ENCODE measurements around the gene CRADD. TPM values are rescaled to one million over a fixed set of nuclear protein-coding genes. Genes with fewer than 3 reads are reported as not detected.
"Not testable (repeated sequence)": the region's sequence is repeated elsewhere in the genome, so short reads cannot be mapped to it uniquely, and the experiment has no call there.

The CRADD gene
- polyA plus RNA-seq, result 10 to 100 TPM; 24.2 to 30.1 (median 25.8) TPM

GRCh38 chr12:93677195-93678064 is at the start of gene CRADD:
Gene CRADD, plus strand, starts transcription at chr12:93677375.
- H3K4me1 Mint-ChIP-seq, result peaks cover 43 to 47% of the 10 kb centered on the region in 2 donors
- DNase-seq, result peak; percentile 95
- H3K27ac Mint-ChIP-seq, result peak within 1 kb of the TSS; percentile 99 to 100 (median 100)
- peak within 1 kb of the TSS; percentile 94 to 99 (median 99) for H3K4me3 Mint-ChIP-seq
- H3K27me3 Mint-ChIP-seq (ENCODE audit: low read depth in 3 of 3), result peaks cover 4 to 16% (median 10%) of the 10 kb centered on the region in 3 donors
- H3K9me3 Mint-ChIP-seq, result no peaks in the 10 kb centered on the region
- peaks cover 5 to 12% (median 8%) of the 10 kb centered on the region in 3 donors for H3K36me3 Mint-ChIP-seq

GRCh38 chr12:93632383-93632782 is 44.8 kb upstream of the CRADD start:
- Mint-ChIP-seq H3K27me3 (ENCODE audit: low read depth in 3 of 3) (peaks cover 2 to 11% (median 7%) of the 10 kb centered on the region in 3 donors), H3K36me3 (peaks cover 0 to 4% (median 0%) of the 10 kb centered on the region in 3 donors)

DNA sequence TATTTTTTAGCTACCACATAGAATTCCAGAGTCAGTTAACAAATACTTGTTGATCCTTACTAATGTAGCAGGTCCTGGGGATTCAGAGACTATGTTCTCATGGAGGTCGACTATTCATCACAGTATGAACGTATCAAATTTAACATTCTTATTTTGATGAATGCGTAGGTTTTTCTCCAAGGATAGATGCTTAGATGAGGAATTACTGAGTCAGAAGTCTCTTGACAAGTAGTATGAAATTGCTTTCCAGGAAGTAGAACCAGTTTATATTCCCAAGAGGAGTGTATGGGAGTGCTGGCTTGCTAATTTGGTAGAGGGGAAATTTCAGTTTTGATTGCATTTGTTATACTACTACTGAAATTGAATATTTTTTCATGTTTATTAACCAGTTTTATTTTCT is 42.8 kb upstream of the CRADD start:
- H3K27me3 Mint-ChIP-seq (ENCODE audit: low read depth in 3 of 3), result peaks cover 6 to 13% (median 10%) of the 10 kb centered on the region in 3 donors
- no peak overlapping the region for H3K4me3 Mint-ChIP-seq

More at GRCh38 chr12:93632383-93632782, 44.8 kb upstream of the CRADD start:
- H3K4me1 Mint-ChIP-seq, result no peaks in the 10 kb centered on the region
- H3K4me3 Mint-ChIP-seq, result no peak overlapping the region
- no peak overlapping the region for H3K27ac Mint-ChIP-seq
- DNase-seq, result no peak
- no peaks in the 10 kb centered on the region for H3K9me3 Mint-ChIP-seq

DNA sequence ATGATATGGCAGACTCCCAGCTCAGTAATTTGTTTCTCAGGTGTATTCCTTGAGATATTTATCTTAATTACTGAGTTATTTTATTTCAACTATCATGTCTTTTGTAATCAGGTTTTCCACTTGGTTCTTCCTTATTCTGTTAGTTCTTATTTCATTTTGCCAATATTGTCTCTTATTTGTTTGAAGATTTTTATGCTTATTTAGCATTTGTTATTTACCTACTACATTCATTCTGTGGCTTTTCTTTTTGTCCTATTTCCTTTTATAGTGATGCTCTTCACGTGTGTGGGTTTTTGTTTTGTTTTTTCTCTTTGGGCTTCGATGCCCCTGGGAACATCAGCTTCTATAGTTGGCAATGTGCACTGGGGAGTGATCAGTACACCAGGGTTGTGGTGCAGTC is 40.5 kb upstream of the CRADD start:
- Mint-ChIP-seq H3K4me3 (no peak overlapping the region), H3K27ac (no peak overlapping the region), H3K4me1 (no peaks in the 10 kb centered on the region), H3K36me3 (peaks cover 0 to 4% (median 0%) of the 10 kb centered on the region in 3 donors), H3K9me3 (no peaks in the 10 kb centered on the region), H3K27me3 (ENCODE audit: low read depth in 3 of 3) (peaks cover 6 to 16% (median 10%) of the 10 kb centered on the region in 3 donors)
- DNase-seq, result no peak

More for the DNA sequence above, 42.8 kb upstream of the CRADD start:
- Mint-ChIP-seq H3K4me1 (no peaks in the 10 kb centered on the region), H3K27ac (no peak overlapping the region), H3K36me3 (peaks cover 0 to 4% (median 0%) of the 10 kb centered on the region in 3 donors), H3K9me3 (no peaks in the 10 kb centered on the region)
- no peak for DNase-seq

DNA sequence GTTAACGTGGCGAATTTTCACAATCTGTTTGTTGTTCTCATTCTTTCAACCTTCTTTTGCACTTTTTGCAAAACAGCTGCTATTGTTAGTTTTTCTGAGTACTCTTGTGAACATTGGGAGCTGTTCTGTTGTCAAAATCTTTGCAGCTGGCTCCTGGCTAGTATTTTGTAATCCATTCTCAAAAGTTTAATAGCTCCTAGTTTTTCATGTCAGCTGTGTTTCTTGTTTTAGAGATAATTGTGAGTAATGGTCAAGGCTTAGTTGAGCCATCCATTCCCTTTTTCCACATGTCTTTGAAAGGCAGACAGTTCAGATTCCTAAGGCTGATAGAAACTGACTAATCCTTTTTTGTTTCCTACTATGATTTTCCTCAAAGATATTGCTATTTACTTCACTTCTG is 39.1 kb upstream of the CRADD start:
- H3K4me3 Mint-ChIP-seq, result no peak overlapping the region
- no peaks in the 10 kb centered on the region for H3K4me1 Mint-ChIP-seq
- no peak for DNase-seq
- no peaks in the 10 kb centered on the region for H3K36me3 Mint-ChIP-seq
- no peaks in the 10 kb centered on the region for H3K9me3 Mint-ChIP-seq
- H3K27me3 Mint-ChIP-seq (ENCODE audit: low read depth in 3 of 3), result peaks cover 6 to 12% (median 10%) of the 10 kb centered on the region in 3 donors
- no peak overlapping the region for H3K27ac Mint-ChIP-seq

DNA sequence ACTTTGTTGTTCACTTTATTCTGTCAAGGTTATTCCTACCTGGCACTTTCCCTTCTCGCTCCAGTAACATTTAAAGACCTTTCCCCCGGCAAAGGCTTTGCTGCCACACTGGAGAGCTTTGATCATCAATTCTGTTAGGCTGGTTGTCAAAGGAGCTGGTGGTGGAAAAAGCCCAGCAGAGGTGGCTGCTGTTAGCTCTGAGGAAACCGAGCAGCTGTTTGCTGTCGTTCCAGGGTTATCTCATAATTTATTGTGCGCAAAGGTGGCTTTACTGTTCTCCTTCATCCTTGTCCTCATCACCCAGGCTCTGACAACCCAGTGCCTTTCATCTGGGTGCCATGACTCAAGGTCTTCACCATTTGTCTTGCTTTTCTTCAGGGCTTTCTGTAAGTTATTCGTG is 38.2 kb upstream of the CRADD start:
- Mint-ChIP-seq H3K9me3 (no peaks in the 10 kb centered on the region), H3K36me3 (no peaks in the 10 kb centered on the region), H3K4me3 (no peak overlapping the region), H3K27me3 (ENCODE audit: low read depth in 3 of 3) (peaks cover 6 to 12% (median 10%) of the 10 kb centered on the region in 3 donors), H3K27ac (no peak overlapping the region), H3K4me1 (no peaks in the 10 kb centered on the region)
- DNase-seq, result no peak

DNA sequence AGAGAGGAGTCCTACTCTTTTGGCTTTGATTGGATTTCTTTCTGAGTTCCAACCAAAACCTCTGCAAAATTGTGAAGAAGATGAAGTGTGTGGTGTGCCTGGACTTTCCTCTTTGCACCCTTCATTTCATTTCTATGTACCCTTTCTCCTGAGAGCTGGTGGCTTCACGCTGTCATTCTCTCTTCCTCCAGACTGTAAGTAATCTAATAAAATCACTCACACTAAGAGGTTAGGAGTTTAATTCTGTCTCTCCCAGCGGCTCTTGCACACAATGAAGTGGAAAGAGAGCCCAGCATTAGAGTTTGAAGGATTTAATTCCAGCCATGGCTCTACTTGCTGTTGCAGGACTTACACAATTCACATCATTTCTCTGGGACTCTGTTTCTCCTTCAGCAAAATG is 37.8 kb upstream of the CRADD start:
- DNase-seq, result no peak

DNA sequence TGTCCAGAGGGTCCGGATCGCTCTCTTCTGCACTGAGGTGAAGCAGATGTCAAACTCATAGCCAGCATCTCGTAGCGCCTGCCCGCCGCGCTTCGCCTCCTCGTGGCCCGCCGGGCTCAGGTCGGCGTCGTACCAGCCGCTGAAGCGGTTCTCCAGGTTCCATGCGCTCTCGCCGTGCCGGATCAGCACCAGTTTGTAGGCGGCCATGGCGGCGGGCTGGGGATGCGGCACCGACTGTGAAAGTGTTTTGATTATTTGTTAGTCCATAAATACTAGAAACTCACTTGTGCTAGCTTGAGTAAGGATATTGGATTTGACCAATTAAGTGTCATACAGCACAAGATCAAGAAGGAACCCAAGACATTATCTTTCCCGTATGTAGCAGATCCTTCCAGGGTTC is 35.8 kb upstream of the CRADD start:
- H3K4me1 Mint-ChIP-seq, H3K9me3 Mint-ChIP-seq, H3K4me3 Mint-ChIP-seq, H3K36me3 Mint-ChIP-seq, H3K27ac Mint-ChIP-seq, DNase-seq: not testable (repeated sequence)
- H3K27me3 Mint-ChIP-seq (ENCODE audit: low read depth in 3 of 3), result peaks cover 6 to 15% (median 7%) of the 10 kb centered on the region in 3 donors

More for the DNA sequence above, 37.8 kb upstream of the CRADD start:
- no peaks in the 10 kb centered on the region for H3K36me3 Mint-ChIP-seq
- peaks cover 6 to 12% (median 10%) of the 10 kb centered on the region in 3 donors for H3K27me3 Mint-ChIP-seq (ENCODE audit: low read depth in 3 of 3)
- H3K27ac Mint-ChIP-seq, result no peak overlapping the region
- H3K4me3 Mint-ChIP-seq, result no peak overlapping the region
- no peaks in the 10 kb centered on the region for H3K4me1 Mint-ChIP-seq
- H3K9me3 Mint-ChIP-seq, result no peaks in the 10 kb centered on the region

- Mint-ChIP-seq H3K27ac (no peak overlapping the region), H3K4me3 (no peak overlapping the region), H3K9me3 (no peaks in the 10 kb centered on the region), H3K27me3 (ENCODE audit: low read depth in 3 of 3) (peaks cover 2 to 10% (median 3%) of the 10 kb centered on the region in 3 donors), H3K36me3 (no peaks in the 10 kb centered on the region), H3K4me1 (no peaks in the 10 kb centered on the region)
- DNase-seq, result no peak
Observed at GRCh38 chr12:93642751-93643150, 34.4 kb upstream of the CRADD start.

DNA sequence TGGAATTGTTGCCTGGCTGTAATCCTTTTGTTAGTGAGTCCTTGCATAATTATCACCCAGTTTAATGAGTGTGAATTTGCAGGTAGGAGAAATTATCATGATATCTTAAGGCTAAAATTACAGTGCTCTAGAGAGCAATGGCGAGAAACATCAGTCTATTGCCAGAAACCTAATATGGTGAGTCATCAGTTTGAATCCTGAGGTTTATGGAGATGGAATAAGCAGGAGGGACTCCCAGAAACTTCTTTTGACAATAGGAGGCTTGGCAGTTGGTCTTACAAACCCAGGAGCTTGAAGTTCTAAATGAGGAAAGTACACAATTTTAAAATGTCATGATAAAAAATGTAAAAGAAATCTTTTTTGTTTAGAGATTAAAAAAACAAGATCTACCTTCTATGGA is 31.5 kb upstream of the CRADD start:
- Mint-ChIP-seq H3K9me3 (no peaks in the 10 kb centered on the region), H3K36me3 (no peaks in the 10 kb centered on the region), H3K27ac (no peak overlapping the region), H3K4me3 (no peak overlapping the region), H3K4me1 (no peaks in the 10 kb centered on the region), H3K27me3 (ENCODE audit: low read depth in 3 of 3) (peaks cover 0 to 5% (median 0%) of the 10 kb centered on the region in 3 donors)
- no peak for DNase-seq

DNA sequence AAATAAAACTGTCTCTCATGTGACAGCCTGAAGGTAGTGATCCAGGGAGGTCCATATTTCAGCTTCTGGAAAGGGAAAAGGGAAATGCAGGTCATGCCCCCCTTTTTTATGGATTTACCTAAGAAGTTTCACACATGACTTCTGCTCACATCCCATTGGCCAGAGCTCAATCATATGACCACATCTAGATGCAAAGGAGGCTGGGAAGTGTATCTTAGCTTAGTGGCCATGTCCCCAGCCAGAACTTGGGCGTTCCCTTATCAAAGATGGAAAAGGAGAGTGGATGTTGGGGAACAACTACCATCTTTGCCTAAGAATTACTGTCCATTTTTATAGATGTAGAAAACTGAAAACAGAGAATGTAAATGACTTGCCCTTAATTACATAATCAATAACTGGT is 26.5 kb upstream of the CRADD start:
- Mint-ChIP-seq H3K4me3 (no peak overlapping the region), H3K36me3 (no peaks in the 10 kb centered on the region), H3K9me3 (no peaks in the 10 kb centered on the region), H3K4me1 (no peaks in the 10 kb centered on the region), H3K27ac (no peak overlapping the region), H3K27me3 (ENCODE audit: low read depth in 3 of 3) (peaks cover 0 to 1% (median 1%) of the 10 kb centered on the region in 3 donors)
- DNase-seq, result no peak

GRCh38 chr12:93653079-93653478 is 24.1 kb upstream of the CRADD start:
- Mint-ChIP-seq H3K4me3 (no peak overlapping the region), H3K27ac (no peak overlapping the region), H3K27me3 (ENCODE audit: low read depth in 3 of 3) (peaks cover 0 to 1% (median 0%) of the 10 kb centered on the region in 3 donors), H3K9me3 (no peaks in the 10 kb centered on the region), H3K4me1 (no peaks in the 10 kb centered on the region), H3K36me3 (no peaks in the 10 kb centered on the region)
- no peak for DNase-seq

- Mint-ChIP-seq H3K27ac (no peak overlapping the region), H3K9me3 (no peaks in the 10 kb centered on the region), H3K36me3 (no peaks in the 10 kb centered on the region), H3K27me3 (ENCODE audit: low read depth in 3 of 3) (peaks cover 0 to 1% (median 0%) of the 10 kb centered on the region in 3 donors), H3K4me1 (no peaks in the 10 kb centered on the region), H3K4me3 (no peak overlapping the region)
- DNase-seq, result no peak
Observed at GRCh38 chr12:93653712-93654111, 23.5 kb upstream of the CRADD start.

- peaks cover 0 to 1% (median 0%) of the 10 kb centered on the region in 3 donors for H3K27me3 Mint-ChIP-seq (ENCODE audit: low read depth in 3 of 3)
- no peaks in the 10 kb centered on the region for H3K9me3 Mint-ChIP-seq
- no peak for DNase-seq
- H3K4me3 Mint-ChIP-seq, result no peak overlapping the region
- H3K27ac Mint-ChIP-seq, result no peak overlapping the region
- no peaks in the 10 kb centered on the region for H3K4me1 Mint-ChIP-seq
- H3K36me3 Mint-ChIP-seq, result no peaks in the 10 kb centered on the region
Observed at GRCh38 chr12:93654421-93654820, 22.8 kb upstream of the CRADD start.
